Uterus (tissue), 4 donors: Measurements from ENCODE around the gene FMN2. TPM values are rescaled to one million over a fixed set of nuclear protein-coding genes. Genes with fewer than 3 reads are reported as not detected.

Source experiments
- DNase-seq, 2 donors: peaks; one replicate each; pipeline ENCODE4 v3.0.0-alpha.2; 2019 to 2020
- H3K27ac ChIP-seq, 2 donors: fragments of 200-600 bp; sonication (generic); 1 replicate in 1 of 2; 2 replicates in 1 of 2; pipeline ENCODE4 v1.5.1; 2016 to 2018
- H3K27me3 ChIP-seq, 2 donors: fragments of 200-600 bp; sonication (generic); one replicate each; pipeline ENCODE4 v1.5.1; 2018 to 2019; ENCODE audit warnings: control low read depth in 1 of 2
- H3K36me3 ChIP-seq, 2 donors: fragments of 200-600 bp; sonication (generic); one replicate each; pipeline ENCODE4 v1.5.1; 2019; ENCODE audit warnings: control low read depth in 1 of 2
- H3K4me1 ChIP-seq, 2 donors: fragments of 200-600 bp; sonication (generic); one replicate each; pipeline ENCODE4 v1.5.1; 2018 to 2019; ENCODE audit warnings: control low read depth in 1 of 2
- H3K4me3 ChIP-seq, 2 donors: fragments of 200-600 bp; sonication (generic); 1 replicate in 1 of 2; 2 replicates in 1 of 2; pipeline ENCODE4 v1.5.1; 2018 to 2019; ENCODE audit warnings: mild to moderate bottlenecking in 1 of 2
- H3K9me3 ChIP-seq, 2 donors: fragments of 200-600 bp; sonication (generic); one replicate each; pipeline ENCODE4 v1.5.1; 2019; ENCODE audit warnings: control low read depth in 1 of 2
- CTCF ChIP-seq, 4 experiments: fragments of 200-600 bp in 2 of 4; fragments of 450-650 bp in 2 of 4; sonication (generic) in 2 of 4; IDR thresholded peaks; one replicate each; pipeline ENCODE4 v1.5.1; 2016 to 2019; ENCODE audit warnings: antibody characterized with exemption in 4 of 4, mild to moderate bottlenecking in 2 of 4, moderate library complexity in 1 of 4
- POLR2A ChIP-seq, 2 donors: fragments of 450-650 bp; IDR thresholded peaks; one replicate each; pipeline ENCODE4 v1.6.1; 2016; ENCODE audit warnings: antibody characterized with exemption in 2 of 2, mild to moderate bottlenecking in 1 of 2, moderate library complexity in 1 of 2
- intact Hi-C: fragments of 100-400 bp; cut with DNase I; formaldehyde crosslinking; loops from one replicate; pipeline ENCODE4 v1.15.1; 2023; ENCODE audit warnings: low total_unique reads
- total RNA-seq, 4 donors: library from RNA; depleted of rRNA in 3 of 4; stranded (reverse); fragments of >200 nt in 3 of 4; gene quantifications; one replicate each; pipeline versions ENCODE4 v1.1.0 to v1.2.4, GENCODE V29; 2014 to 2023
- donor health status: DM: yes; HTN: yes; CAD: no.

Gene FMN2
- total RNA-seq, 4 donors from 2014 or later: 1.0 to 6.5 (median 2.3) TPM; not detected in 1

GRCh38 chr1:240366636-240367035 is 275.0 kb downstream of the FMN2 start:
- Histone ChIP-seq H3K27ac (no peak overlapping the region), H3K4me3 (no peak overlapping the region), H3K4me1 (no peaks in the 10 kb centered on the region), H3K36me3 (no peaks in the 10 kb centered on the region), H3K27me3 (no peaks in the 10 kb centered on the region), H3K9me3 (no peaks in the 10 kb centered on the region)
- TF ChIP-seq POLR2A (IDR thresholded peaks at IDR 0.05): no peak
- TF ChIP-seq CTCF (IDR thresholded peaks at IDR 0.05): no peak
- DNase-seq: no peak
- intact Hi-C loops: no loop called here

GRCh38 chr1:240385551-240385950 is 293.9 kb downstream of the FMN2 start:
- no peak overlapping the region for H3K4me3 ChIP-seq
- H3K9me3 ChIP-seq: peaks cover 0 to 12% of the 10 kb centered on the region in 2 donors
- no peak for DNase-seq
- intact Hi-C loops: no loop called here
- H3K36me3 ChIP-seq: no peaks in the 10 kb centered on the region
- TF ChIP-seq POLR2A (IDR thresholded peaks at IDR 0.05): no peak
- no peak for TF ChIP-seq CTCF (IDR thresholded peaks at IDR 0.05)
- no peaks in the 10 kb centered on the region for H3K4me1 ChIP-seq
- no peaks in the 10 kb centered on the region for H3K27me3 ChIP-seq
- H3K27ac ChIP-seq: no peak overlapping the region

- no peaks in the 10 kb centered on the region for H3K36me3 ChIP-seq
- TF ChIP-seq CTCF (IDR thresholded peaks at IDR 0.05) (no peak), POLR2A (IDR thresholded peaks at IDR 0.05) (no peak)
- no peak for DNase-seq
- peaks cover 0 to 8% of the 10 kb centered on the region in 2 donors for H3K9me3 ChIP-seq
- intact Hi-C loops: no loop called here
- H3K4me1 ChIP-seq: no peaks in the 10 kb centered on the region
- no peak overlapping the region for H3K4me3 ChIP-seq
- H3K27ac ChIP-seq: no peak overlapping the region
- no peaks in the 10 kb centered on the region for H3K27me3 ChIP-seq
Observed at GRCh38 chr1:240385985-240386978, 294.6 kb downstream of the FMN2 start.

GRCh38 chr1:240387051-240387450 is 295.4 kb downstream of the FMN2 start:
- Histone ChIP-seq H3K4me3 (no peak overlapping the region), H3K27me3 (no peaks in the 10 kb centered on the region), H3K27ac (no peak overlapping the region), H3K9me3 (peaks cover 0 to 1% of the 10 kb centered on the region in 2 donors), H3K36me3 (no peaks in the 10 kb centered on the region), H3K4me1 (no peaks in the 10 kb centered on the region)
- intact Hi-C loops: no loop called here
- no peak for DNase-seq
- TF ChIP-seq CTCF (IDR thresholded peaks at IDR 0.05): no peak
- no peak for TF ChIP-seq POLR2A (IDR thresholded peaks at IDR 0.05)

- DNase-seq: no peak
- Histone ChIP-seq H3K4me1 (no peaks in the 10 kb centered on the region), H3K27ac (no peak overlapping the region), H3K27me3 (no peaks in the 10 kb centered on the region), H3K9me3 (no peaks in the 10 kb centered on the region), H3K4me3 (no peak overlapping the region), H3K36me3 (no peaks in the 10 kb centered on the region)
- intact Hi-C loops: no loop called here
- TF ChIP-seq POLR2A (IDR thresholded peaks at IDR 0.05) (no peak), CTCF (IDR thresholded peaks at IDR 0.05) (no peak)
Observed at GRCh38 chr1:240391660-240392260, 300.1 kb downstream of the FMN2 start.
